ENCODE measurements around the gene PRKG1.

- TF ChIP-seq CTCF (IDR thresholded peaks at IDR 0.05): peak; percentile 96
- no peak for TF ChIP-seq EZH2 (IDR thresholded peaks at IDR 0.05)
- no peak for TF ChIP-seq EZH2phosphoT487 (IDR thresholded peaks at IDR 0.05)
Measured at GRCh38 chr10:51389415-51390321, 315.4 kb downstream of the PRKG1 start.
